NCI-H1417 treated with DMSO at 0.1 percent for 48 hours (cell line): ENCODE results near the gene DIP2C.
"Not testable (repeated sequence)": the region's sequence is repeated elsewhere in the genome, so short reads cannot be mapped to it uniquely, and the experiment has no call there.

Source experiments
- DNase-seq: peaks from one replicate; lab custom pipeline; 2025; lab: John Stamatoyannopoulos, UW

Gene DIP2C

GRCh38 chr10:610642-611305 is 78.7 kb downstream of the DIP2C start:
- DNase-seq = not testable (repeated sequence)

GRCh38 chr10:609868-610545 is 79.5 kb downstream of the DIP2C start:
- no peak for DNase-seq

GRCh38 chr10:609262-609658 is 80.2 kb downstream of the DIP2C start:
- no peak for DNase-seq

GRCh38 chr10:608331-609261 is 80.9 kb downstream of the DIP2C start:
- no peak for DNase-seq

- no peak for DNase-seq
Observed at GRCh38 chr10:607545-608185, 81.8 kb downstream of the DIP2C start.

GRCh38 chr10:606762-607544 is 82.5 kb downstream of the DIP2C start:
- no peak for DNase-seq

- no peak for DNase-seq
Observed at GRCh38 chr10:605632-606325, 83.7 kb downstream of the DIP2C start.

GRCh38 chr10:604716-605631 is 84.5 kb downstream of the DIP2C start:
- DNase-seq = no peak

GRCh38 chr10:603745-604144 is 85.7 kb downstream of the DIP2C start:
- DNase-seq = no peak

- DNase-seq = no peak
Observed at GRCh38 chr10:602391-603005, 87.0 kb downstream of the DIP2C start.

- no peak for DNase-seq
Observed at GRCh38 chr10:601660-601963, 87.9 kb downstream of the DIP2C start.

GRCh38 chr10:600876-601659 is 88.4 kb downstream of the DIP2C start:
- DNase-seq = no peak

- DNase-seq = no peak
Observed at GRCh38 chr10:600234-600633, 89.2 kb downstream of the DIP2C start.

- no peak for DNase-seq
Observed at GRCh38 chr10:599767-600166, 89.7 kb downstream of the DIP2C start.

GRCh38 chr10:598415-599170 is 90.9 kb downstream of the DIP2C start:
- DNase-seq = no peak

GRCh38 chr10:597976-598375 is 91.5 kb downstream of the DIP2C start:
- DNase-seq = no peak

GRCh38 chr10:596725-597345 is 92.6 kb downstream of the DIP2C start:
- no peak for DNase-seq
